OCI-M2 (cell line): ENCODE measurements around the gene NPAS1.
A peak's percentile ranks its signal among the peaks of the same experiment; 100 is the strongest.

Source experiments
- DNase-seq: peaks from one replicate; lab custom pipeline; 2025; ENCODE audit not compliant: unreplicated experiment; lab: John Stamatoyannopoulos, UW

Gene NPAS1

GRCh38 chr19:47013041-47013517 is 6.6 kb upstream of the NPAS1 start:
- DNase-seq, result peak; percentile 64

DNA sequence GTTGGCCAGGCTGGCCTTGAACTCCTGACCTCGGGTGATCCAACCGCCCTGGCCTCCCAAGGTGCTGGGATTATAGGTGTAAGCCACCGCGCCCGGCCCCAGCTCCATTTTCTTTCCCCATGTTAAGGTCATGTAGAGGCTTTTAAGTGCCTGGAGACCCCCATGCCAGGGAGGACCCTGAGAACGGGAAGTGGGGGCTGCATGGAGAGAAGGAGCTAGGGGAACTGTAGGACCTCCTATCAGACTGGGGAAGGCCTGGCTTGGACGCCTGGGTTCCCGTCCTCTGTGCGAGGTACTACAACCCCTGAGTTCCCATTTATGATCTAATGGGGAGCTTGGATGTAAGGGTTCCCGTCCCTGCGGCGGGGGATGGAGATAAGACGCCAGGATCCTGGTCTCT is 714 bp upstream of the NPAS1 start:
- no peak for DNase-seq

DNA sequence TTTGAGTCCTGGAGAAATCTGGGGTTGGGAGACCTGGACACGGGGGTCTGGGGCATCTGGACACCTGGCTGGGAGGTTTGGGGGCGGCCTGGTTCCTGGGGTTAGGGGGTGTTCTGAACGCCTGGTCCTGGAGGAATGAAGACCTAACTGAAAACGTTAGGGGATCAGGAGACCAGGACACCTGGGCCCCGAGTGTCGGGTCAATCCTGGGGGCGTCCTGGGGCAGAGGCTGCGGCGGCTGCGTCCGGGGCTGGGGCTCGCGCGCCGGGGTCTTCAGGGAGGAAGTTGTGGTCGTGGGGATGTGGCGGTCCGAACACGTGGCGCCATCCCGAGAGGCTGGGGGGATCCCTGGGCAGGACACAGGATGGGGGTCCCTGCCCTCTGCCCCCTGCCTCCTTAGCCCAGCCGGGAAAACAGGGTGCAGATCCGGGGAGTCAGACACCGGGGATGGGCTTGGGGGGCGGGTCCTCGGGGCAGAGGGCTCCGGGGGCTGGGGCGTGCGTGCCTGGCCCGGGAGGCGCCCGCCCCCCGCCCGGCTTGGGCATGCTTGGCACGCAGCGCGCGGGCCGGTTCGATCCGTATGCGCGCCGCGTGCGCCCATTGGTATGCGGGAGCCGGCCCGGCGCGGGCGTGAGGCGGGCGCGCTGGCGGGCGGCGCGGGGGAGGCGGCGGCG is 632 bp downstream of the NPAS1 start:
- no peak for DNase-seq

DNA sequence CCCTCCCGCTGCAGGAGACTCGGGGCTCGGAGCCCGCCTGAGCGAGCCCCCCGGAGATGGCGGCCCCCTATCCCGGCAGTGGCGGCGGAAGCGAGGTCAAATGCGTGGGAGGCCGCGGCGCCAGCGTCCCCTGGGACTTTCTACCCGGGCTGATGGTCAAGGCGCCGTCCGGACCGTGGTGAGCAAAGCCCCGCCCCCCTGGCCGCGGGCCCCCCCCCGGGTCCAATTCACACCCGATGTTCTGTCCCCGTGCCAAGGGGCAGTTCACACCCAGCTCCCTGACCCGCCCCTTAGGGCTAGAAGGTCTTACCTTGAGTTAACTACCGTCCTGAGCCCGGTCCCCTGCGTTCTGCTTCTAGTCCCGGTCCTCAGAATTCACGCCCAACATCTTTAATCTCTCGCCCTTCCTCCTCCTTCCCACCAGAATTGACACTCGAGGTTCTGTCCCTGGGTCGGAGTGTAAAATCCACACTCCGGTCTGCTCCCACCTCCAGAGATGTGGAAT is 1.4 kb downstream of the NPAS1 start:
- no peak for DNase-seq

GRCh38 chr19:47021536-47022139 is 2.0 kb downstream of the NPAS1 start:
- DNase-seq, result no peak

DNA sequence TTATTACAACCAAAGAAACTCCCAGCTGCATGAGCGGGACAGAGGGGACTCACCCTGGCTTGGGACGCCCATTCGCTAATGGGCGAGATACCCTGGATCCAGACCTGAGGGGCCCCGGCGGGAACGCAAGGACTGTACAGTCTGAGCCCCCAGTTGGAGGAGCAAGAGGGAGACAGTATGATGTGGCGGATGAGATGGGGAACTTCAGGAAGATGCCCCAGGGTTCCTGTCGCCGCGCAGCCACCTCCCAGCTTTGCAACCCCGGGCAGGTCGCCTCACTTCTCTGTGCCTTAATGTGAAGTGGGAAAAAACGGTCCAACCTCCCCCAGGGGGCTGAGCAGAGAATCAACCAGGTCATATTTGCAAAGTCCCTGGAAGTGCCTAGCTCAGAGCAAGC is 2.5 kb downstream of the NPAS1 start:
- DNase-seq, result no peak

DNA sequence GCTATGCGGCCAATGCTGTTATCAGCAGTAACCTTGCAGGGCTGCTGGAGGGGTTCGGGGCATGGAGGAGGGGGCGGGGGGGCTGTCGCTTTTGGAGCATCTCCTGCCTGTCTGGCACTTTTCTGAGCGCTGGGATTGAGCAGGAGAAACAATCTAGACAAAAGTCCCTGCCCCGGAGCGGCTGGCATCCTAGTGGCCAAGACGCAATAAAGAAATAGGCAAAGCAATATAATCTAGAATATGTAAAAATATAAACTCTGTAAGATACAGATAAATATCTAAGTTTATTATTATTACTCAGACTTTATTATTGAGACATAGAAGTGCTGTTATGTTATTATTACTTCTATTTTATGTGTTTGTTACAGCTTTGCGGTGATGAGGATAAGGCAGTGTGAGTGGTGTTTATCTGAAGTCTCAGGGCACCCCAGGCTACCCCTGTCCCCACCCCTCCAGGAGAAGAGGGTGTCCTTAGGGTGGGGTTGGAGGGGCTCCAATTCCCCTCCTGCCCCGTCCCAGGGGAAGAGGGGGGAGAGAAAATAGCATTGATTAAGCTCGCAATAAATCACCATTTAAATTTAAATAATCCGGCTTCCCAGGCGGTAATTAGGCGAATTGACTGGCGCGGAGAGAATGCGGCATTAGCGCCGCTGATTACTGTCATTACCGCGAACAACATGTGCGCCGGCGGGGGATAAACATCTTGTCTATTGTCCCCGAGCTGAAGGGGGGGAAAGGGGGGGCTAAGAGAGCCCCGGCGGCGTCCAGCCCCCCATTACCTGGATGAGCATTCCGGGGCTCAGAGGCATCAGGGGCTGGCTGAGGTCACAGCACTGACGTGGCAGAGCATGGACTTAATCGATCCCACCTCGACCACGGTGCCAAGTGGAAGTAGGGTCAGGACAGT is 3.2 kb downstream of the NPAS1 start:
- DNase-seq, result no peak

GRCh38 chr19:47023448-47023794 is 3.8 kb downstream of the NPAS1 start:
- no peak for DNase-seq

DNA sequence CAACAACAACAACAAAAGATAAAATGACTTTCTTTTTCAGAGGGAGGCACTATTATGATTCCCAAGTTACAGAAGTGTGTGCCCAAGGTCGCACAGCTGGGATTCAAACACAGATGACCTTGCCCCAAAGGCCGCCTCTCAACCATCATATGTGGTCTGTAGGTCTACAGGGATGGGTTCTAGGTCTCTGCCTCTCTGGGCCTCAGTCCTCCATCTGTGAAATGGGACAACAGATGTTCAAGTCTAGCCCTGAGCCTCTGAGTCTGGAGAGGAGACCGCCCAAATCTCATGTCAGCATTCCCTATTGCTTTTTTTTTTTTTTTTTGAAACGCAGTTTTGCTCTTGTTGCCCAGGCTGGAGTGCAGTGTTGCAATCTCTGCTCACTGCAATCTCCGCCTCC is 4.9 kb downstream of the NPAS1 start:
- DNase-seq, result no peak

- no peak for DNase-seq
Observed at GRCh38 chr19:47026156-47026555, 6.5 kb downstream of the NPAS1 start.

GRCh38 chr19:47026889-47027288 is 7.3 kb downstream of the NPAS1 start:
- DNase-seq, result no peak

- no peak for DNase-seq
Observed at GRCh38 chr19:47027586-47028088, 8.0 kb downstream of the NPAS1 start.

GRCh38 chr19:47028195-47028601 is 8.6 kb downstream of the NPAS1 start:
- no peak for DNase-seq

- DNase-seq, result no peak
Observed at GRCh38 chr19:47032171-47032811, 12.7 kb downstream of the NPAS1 start.

GRCh38 chr19:47035127-47036096 is 15.8 kb downstream of the NPAS1 start:
- peak; percentile 94 for DNase-seq

DNA sequence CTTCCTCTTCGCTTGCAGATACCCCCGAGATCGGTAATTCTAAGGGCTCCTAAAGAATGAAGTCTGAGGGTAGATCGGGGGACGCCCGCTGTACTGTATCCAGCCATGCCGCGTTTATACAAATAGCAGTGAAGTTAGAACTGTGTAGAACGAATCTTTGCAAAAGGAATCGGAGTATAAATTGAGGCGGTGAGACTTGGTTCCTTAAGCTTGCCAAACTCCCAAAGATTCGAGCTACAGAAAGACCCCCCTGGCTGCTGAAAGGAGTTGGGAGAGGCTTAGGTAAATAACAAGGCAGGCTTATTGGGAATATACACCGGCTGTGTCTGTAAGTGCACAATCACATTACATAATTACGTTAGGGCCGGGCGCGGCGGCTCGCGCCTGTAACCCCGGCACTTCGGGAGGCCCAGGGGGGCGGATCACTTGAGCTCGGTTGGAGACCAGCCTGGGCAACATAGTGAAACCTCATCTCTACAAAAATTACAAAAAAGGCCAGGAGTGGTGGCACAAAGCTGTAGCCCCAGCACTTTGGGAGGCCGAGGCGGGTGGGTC is 16.5 kb downstream of the NPAS1 start:
- DNase-seq, result no peak

DNA sequence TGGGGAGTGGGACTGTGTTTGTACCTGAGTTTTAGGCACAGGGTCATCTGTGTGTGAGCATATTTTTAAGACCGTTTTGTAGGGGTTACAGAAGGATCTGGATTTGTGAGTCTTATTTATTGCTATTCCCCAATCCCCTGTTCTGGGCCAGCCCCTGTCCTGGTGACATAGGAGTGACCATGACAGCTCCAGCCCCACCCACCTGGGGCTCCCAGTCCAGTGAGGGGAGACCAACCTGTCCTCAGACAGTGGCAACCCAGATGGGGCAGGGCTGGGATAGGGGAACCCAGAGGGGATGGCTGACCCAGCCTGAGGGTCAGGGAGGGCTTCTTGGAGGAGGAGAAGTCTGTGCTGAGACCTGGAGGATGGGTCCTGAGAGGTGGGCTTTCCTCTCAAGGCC is 18.1 kb downstream of the NPAS1 start:
- DNase-seq, result no peak

DNA sequence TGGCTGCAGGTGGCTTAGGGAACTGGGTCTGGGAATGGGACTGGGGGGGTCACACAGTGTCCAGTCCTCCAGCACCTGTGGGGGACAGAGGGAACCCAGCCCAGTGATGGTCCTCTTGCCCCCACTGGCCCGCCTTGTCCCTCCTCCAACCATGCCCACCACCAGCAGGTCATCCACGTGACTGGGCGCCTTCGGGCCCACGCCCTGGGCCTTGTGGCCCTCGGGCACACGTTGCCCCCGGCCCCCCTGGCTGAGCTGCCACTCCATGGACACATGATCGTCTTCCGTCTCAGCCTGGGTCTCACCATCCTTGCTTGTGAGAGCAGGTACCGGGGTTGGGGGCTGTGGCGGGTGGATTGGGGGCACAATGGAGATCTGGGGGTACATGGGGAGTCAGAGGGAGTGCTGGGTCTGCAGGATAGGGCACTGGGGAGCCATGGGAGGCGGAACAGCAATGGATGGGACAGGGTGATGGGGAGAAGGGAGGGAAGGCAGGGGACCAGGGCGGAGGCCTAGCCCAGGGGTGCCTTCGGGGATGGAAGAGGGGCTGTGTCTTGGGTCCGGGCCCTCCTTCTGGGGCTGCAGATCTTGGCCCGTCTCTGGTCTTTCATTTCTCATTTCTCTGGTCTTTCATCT is 19.7 kb downstream of the NPAS1 start:
- DNase-seq, result no peak

- no peak for DNase-seq
Observed at GRCh38 chr19:47040869-47041268, 21.2 kb downstream of the NPAS1 start.
